PC-9 (cell line): ENCODE results near the gene TRAPPC5.

Experiments
- EZH2 ChIP-seq: fragments of 200-600 bp; sonication (generic); IDR thresholded peaks from 2 replicates; pipeline ENCODE4 v1.8.0; 2017; ENCODE audit warnings: antibody characterized with exemption, low read depth
- TF ChIP-seq, protein P1 (sequence below): fragments of 200-600 bp; sonication (generic); conservative IDR thresholded peaks from 2 replicates; pipeline ENCODE4 v1.6.1; 2017; ENCODE audit warnings: mixed run types, antibody characterized with exemption, mild to moderate bottlenecking, moderate library complexity

DNA sequence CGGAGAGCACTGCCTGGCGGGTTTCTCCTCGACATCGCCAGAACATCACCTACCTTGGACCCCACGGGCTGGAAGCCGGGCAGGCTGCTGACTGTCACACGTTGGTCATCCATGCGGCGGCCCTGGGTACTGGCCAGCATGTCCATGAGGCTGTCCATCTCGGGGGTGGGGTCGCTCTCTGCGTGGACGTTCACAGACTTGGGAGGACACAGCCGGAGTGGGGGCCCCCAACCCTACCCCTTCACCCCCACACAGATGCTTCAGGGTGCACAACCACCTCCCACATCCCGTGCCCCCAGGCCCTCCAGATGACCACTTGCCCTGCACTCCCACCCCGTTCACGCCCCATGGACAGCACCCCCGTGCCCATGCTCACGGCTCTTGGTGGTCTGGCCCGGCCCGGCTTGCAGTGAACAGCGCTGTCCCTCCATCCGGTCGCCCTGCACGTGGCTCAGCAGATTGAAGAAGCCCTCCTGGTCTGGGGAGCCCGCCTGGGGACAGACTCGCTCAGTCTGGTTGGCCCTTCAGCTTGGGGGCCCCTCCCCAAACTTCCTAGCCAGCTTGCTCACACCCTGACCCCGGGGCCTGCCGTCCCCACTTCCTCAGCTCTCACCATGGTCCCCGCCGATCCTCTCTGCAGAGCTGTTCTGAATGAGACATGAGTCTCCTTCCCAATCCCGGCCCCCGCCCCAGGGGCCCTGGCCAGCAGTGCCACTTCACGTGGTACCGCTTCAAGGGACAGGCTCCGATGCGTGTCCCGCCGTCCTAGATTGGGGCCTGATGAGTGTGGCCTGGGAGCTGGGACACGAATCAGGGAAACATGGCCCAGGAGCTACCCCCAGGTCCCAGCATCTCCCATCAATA lies 48.1 kb upstream of the TRAPPC5 start:
- TF ChIP-seq, protein P1, sequence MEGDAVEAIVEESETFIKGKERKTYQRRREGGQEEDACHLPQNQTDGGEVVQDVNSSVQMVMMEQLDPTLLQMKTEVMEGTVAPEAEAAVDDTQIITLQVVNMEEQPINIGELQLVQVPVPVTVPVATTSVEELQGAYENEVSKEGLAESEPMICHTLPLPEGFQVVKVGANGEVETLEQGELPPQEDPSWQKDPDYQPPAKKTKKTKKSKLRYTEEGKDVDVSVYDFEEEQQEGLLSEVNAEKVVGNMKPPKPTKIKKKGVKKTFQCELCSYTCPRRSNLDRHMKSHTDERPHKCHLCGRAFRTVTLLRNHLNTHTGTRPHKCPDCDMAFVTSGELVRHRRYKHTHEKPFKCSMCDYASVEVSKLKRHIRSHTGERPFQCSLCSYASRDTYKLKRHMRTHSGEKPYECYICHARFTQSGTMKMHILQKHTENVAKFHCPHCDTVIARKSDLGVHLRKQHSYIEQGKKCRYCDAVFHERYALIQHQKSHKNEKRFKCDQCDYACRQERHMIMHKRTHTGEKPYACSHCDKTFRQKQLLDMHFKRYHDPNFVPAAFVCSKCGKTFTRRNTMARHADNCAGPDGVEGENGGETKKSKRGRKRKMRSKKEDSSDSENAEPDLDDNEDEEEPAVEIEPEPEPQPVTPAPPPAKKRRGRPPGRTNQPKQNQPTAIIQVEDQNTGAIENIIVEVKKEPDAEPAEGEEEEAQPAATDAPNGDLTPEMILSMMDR = no peak
- TF ChIP-seq EZH2 = no peak
